ENCODE data around the gene MPPED2.

MPPED2 gene

DNA sequence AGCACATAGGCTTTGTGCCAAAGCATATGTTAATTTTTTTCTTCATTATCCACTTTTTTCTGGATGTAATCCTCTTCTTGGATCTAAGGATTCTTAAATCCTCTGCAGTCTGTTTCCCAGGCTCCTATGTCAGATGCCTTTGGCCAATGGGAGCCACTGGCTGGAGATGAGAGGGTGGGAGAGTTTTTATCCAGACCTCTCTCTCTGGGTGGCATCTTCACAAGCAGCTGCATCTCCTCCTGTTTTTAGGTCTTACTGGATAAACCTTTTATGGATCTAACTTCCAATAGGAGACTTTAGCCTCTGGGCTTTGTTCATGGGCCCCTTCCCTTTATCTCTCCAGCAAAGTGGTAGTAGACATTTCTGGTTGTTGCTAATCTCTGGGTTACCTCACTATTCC is 22.4 kb upstream of the MPPED2 start:
- TF ChIP-seq CTCF (IDR thresholded peaks at IDR 0.05; ENCODE audit: low read depth, low read length): no peak
- no peak overlapping the region for H3K4me3 ChIP-seq (ENCODE audit: low read depth, low read length)

DNA sequence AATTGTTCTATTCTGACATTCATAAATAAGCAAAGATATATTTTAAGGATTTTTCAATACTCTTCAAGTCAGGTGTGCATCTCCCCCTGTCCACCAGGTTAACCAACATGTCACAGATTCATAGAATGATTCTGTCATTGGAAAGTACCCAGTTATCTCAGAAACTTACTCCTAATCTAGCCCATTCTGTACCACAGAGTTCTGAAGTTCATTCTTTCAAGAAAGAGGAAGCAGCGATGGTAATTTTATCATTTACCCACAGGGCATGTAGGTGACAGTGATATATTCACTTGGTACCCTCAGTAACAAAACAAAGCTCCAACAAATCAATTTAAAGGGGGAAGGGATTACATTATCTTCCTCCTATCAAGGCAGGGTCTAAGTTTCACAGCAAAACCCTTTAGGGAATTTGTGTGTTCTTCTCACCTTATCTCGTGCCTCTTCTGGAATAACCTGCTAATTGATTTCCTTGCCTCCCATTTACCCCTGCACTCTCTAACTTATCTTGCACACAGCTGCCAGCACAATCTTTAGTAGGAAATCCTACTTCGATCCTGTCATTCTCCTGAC is 19.0 kb upstream of the MPPED2 start:
- no peak overlapping the region for H3K4me3 ChIP-seq (ENCODE audit: low read depth, low read length)
- no peak for TF ChIP-seq CTCF (IDR thresholded peaks at IDR 0.05; ENCODE audit: low read depth, low read length)

DNA sequence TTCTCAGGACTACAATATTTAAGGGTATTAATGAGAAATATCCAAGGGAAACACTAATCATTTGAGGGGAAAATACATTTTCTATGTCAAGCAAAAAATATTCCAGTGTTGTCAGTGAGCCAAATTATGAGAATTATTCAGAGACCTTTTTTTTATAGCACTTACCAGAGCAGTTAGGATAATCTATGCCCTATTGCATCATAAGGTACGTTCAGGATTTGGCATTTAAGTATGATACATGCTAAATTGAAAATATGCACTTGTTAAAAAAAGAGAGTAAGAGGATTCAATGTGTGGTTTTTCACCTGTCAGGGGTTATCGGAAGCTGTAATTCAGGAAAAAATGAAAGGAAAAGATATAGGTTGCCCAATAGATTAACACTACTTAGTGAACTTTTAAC is 17.2 kb upstream of the MPPED2 start:
- no peak overlapping the region for H3K4me3 ChIP-seq (ENCODE audit: low read depth, low read length)
- no peak for TF ChIP-seq CTCF (IDR thresholded peaks at IDR 0.05; ENCODE audit: low read depth, low read length)

DNA sequence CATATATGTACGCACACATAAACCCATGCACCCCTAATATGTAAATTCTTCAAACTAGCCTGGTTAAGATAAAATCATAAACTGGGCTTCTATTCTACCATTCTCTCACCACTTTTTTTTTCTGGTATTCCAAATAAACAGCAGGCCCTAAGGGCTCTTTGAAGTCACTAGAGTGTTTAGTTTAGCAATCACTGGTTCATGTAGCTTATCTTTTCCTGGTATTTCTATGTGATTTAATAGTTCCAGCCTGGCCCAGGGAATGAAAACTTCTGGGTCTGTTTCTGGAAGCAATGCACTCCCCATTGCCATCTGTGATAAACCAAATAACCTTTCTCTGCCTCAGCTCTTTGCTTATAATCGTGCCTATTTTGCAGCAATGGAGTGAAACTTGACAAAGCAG is 10.7 kb upstream of the MPPED2 start:
- H3K4me3 ChIP-seq (ENCODE audit: low read depth, low read length): no peak overlapping the region
- TF ChIP-seq CTCF (IDR thresholded peaks at IDR 0.05; ENCODE audit: low read depth, low read length): no peak

- TF ChIP-seq CTCF (IDR thresholded peaks at IDR 0.05; ENCODE audit: low read depth, low read length): no peak
- no peak overlapping the region for H3K4me3 ChIP-seq (ENCODE audit: low read depth, low read length)
These were observed 9.8 kb upstream of the MPPED2 start for GRCh38 chr11:30595934-30596333.

GRCh38 chr11:30594646-30595411 is 8.7 kb upstream of the MPPED2 start:
- TF ChIP-seq CTCF (IDR thresholded peaks at IDR 0.05; ENCODE audit: low read depth, low read length): no peak
- H3K4me3 ChIP-seq (ENCODE audit: low read depth, low read length): no peak overlapping the region

DNA sequence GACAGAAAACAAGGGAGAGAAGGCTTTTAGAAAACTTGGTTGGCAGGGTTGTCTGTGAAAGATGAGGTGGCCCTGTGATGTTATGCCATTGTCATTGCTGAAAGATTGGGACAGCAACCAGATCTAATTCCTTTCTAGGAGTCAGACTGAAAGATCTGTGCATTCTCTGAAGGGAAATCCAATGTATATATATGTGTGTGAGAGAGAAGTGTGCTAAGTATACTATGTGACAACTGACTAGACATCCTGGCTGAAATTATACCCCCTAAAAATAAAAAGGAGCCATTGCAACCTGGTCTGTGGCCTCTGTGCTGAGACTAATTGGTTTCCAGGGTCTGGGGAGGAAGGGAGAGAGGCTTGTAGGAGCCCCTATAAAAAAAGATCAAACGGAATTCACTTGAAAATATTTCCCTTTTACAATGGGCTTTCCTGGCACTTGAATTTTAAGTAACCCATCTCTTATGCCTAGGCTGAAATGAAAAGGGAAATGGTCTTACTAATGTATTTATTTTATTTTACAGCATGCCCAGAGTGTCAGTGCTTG is 1.2 kb upstream of the MPPED2 start:
- no peak overlapping the region for H3K4me3 ChIP-seq (ENCODE audit: low read depth, low read length)

More for the DNA sequence above, 1.2 kb upstream of the MPPED2 start:
- no peak for TF ChIP-seq CTCF (IDR thresholded peaks at IDR 0.05; ENCODE audit: low read depth, low read length)

Measured in WI38 (cell line).